ENCODE measurements around the gene GABBR1.

Gene GABBR1

GRCh38 chr6:29617782-29618554, 15.0 kb downstream of the GABBR1 start:
- no peak for DNase-seq

GRCh38 chr6:29611426-29611825, 21.6 kb downstream of the GABBR1 start:
- no peak for DNase-seq

- DNase-seq = no peak
These were observed 22.4 kb downstream of the GABBR1 start for GRCh38 chr6:29610540-29610939.

DNA sequence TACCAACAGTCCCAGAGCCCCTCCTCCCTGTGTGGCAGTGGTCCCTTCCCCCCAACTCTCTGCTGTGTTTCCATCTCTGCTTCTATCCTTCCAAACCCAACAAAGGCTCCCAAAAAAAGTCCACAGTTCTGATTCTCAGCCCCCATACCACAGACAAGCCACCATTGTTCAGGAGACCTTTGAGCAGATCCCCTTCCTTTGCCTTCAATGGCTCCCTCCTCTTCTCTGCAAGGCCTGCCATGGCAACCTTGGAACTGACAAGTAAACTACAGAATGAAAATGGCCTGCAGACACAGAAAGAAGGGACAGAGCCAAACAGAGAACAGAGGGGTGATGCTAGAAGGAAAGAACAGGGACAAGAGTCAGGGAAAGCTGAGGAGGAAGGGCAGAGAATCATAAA, 24.9 kb downstream of the GABBR1 start:
- DNase-seq = no peak

GRCh38 chr6:29603930-29604329, 29.1 kb downstream of the GABBR1 start:
- no peak for DNase-seq

GRCh38 chr6:29603456-29603855, 29.5 kb downstream of the GABBR1 start:
- DNase-seq = no peak

- DNase-seq = peak; percentile 74
These were observed 30.2 kb downstream of the GABBR1 start for GRCh38 chr6:29602564-29603361.

DNA sequence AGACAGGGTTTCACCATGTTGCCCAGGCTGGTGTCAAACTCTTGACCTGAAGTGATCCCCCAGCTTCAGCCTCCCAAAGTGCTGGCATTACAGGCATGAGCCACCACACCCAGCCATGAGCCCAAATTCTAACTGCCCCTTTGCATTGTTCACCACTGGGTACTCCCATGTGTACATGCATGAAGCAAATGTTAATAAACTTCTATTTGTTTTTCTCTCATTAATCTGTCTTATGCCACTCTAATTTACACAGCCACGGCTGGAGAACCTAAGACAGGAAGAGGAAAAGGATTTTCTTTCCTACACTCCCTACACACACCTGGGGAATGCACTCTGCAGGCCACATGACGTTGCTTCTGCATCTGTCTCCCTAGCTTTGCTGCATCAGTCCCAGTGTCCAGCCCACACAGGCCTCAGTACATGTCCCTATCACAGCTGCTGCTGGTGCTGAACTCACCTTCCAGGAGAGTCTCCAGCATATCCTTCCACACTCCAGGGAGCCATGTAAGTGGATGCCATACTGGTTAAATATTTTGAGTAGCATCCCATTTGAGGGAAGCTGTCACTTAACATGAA, 34.7 kb downstream of the GABBR1 start:
- no peak for DNase-seq

GRCh38 chr6:29597184-29597583, 35.8 kb downstream of the GABBR1 start:
- DNase-seq = no peak

DNA sequence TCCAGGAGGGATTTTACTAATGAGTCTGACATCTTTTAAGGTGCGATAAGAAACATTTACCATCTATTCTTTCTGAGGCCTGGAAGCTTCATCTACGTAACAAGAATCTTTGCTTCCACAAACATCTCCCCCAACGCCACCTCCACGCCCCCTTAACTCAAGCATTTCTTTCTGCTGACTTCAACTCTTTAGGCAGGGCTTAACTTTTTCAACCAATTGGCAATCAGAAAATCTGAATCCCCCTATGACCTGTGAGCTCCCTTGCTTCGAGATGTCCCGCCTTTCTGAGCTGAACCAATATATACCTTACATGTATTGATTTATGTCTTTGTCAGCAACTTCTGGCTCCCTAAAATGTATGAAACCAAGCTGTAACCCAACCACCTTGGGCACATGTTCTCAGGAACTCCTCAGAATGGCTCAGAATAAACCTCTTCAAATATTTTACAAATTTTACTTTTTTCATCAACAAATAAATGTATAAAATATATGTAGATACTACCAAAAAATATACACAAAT, 36.5 kb downstream of the GABBR1 start:
- no peak for DNase-seq

GRCh38 chr6:29593199-29593855, 39.7 kb downstream of the GABBR1 start:
- DNase-seq = no peak

DNA sequence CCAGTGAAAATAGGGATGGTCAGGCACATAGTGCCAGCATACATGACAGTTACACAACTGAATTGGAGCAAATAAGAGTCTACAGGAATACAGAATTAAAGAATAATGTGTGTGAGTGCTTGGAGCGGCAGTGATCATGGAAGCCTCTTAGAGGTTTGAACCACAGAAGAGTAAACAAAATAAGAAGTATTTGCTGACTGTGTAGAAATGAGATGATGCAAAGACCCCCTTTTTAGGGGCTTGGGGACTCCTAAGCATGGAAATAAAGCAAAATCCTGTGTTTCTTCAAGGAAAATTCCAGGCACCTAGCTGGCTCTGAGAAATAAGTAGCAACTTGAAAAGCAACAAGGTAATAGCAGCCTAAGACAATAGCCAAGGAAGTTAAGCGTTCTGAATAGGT, 41.3 kb downstream of the GABBR1 start:
- DNase-seq = no peak

- DNase-seq = no peak
These were observed 42.7 kb downstream of the GABBR1 start for GRCh38 chr6:29590218-29590808.

GRCh38 chr6:29589423-29590048, 43.4 kb downstream of the GABBR1 start:
- peak; percentile 84 for DNase-seq

DNA sequence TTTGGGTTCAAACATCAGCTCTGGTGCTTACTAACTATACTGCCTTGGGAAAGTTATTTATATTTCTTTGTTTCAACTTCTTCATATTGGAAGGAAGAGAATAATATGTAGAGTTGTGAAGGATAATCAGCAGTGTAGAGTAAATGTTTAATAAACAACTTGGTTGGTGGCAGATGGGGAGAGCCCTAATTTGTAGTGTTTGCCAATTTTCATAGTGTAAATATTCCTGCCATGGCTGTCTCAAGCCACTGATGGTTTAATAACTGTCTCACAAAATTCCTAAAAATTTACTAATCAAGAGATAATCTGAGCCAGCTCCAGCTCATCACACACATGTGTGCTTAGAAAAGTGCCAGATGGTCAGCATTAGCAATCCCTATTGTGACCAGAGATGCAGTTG, 48.2 kb downstream of the GABBR1 start, which contains the start of gene OR2H2:
TSS of gene OR2H2 (plus strand) at position 301 of the 400 bp plus-strand sequence. CDS start 2,824 bp downstream, outside the sequence.
- DNase-seq = no peak

GRCh38 chr6:29577544-29577943, 55.4 kb downstream of the GABBR1 start:
- DNase-seq = no peak

- no peak for DNase-seq
These were observed 56.9 kb downstream of the GABBR1 start for GRCh38 chr6:29576056-29576455.

DNA sequence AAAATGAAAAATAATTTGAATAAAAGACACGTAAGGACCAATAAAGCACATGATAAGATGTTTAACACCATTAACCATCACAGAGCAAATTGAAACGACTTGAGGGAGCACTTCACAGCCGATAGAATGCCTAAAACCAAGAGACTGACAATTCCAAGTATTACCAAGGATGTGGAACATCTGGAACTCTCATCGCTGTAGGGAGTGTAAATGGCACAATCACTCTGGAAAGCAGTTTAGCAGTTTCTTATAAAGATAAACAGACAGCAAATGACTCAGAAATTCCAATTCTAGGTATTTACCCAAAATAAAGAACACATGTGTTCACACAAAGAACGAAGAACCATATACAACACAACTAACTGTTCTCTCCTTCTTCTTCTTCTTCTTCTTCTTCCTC, 65.0 kb downstream of the GABBR1 start:
- no peak for DNase-seq

- no peak for DNase-seq
These were observed 65.4 kb downstream of the GABBR1 start for GRCh38 chr6:29567541-29567940.

- DNase-seq = no peak
These were observed 66.1 kb downstream of the GABBR1 start for GRCh38 chr6:29566856-29567255.

GRCh38 chr6:29564875-29565274, 68.1 kb downstream of the GABBR1 start:
- no peak for DNase-seq

DNA sequence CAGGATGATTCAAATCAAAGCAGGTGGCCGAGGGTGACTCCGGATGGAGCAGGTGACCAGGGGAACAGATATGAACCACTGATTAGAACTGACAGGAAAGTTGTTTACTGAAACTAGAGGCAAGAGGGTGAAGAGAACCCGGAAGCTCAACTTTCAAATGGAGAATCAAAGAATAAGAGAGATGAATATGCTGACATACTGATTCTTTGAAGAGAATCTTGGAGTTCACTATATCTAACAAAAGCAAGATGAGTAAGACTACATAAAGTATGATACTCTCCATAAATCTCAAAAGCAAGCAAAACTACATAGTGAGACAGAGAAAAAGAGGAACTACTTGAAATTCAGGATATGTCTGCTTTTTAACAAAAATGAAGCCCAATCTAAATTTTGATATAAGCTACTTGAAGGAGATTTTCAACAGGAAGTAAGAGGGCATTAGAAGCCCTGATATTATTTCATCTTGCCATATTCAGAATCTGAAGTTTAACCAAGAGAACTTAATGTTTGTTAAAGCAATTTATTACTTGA, 69.5 kb downstream of the GABBR1 start:
- DNase-seq = no peak

All from eye (tissue), 1 donor.